Measurements from ENCODE around the gene LMNTD2.

LMNTD2 gene

DNA sequence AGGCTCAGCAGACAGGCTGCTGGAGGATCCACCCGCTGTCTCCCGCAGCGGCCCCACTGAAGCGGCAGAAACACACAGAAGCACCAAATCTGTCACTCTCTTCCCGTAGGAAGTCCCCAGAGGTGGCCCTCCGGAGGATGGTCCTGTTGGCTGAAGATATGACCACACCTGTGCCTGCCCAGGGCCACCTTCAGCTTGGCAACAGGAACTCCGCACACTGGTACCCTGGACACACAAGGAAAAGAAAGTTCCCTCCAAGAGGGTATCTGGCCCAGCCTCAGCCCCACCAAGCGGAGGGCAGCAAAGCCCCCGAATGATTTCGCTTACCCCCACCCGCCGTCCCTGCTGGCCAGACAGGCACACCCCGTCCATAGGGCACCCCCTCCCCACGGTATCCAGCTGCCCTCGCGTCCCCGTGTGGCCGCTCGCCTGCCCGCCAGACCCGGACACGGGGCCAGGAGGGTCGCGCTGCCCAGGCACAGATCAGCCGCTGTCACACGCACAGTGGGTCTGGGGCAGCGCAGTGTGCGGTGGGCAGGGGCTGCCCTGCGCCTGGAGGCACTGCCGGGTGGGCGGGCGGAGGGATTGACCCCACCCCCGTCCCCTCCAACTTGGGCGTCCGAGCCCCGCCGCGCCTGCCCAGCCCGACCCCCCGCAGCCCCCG lies 7.2 kb upstream of the LMNTD2 start:
- DNase-seq (ENCODE audit: low spot score), result no peak

DNA sequence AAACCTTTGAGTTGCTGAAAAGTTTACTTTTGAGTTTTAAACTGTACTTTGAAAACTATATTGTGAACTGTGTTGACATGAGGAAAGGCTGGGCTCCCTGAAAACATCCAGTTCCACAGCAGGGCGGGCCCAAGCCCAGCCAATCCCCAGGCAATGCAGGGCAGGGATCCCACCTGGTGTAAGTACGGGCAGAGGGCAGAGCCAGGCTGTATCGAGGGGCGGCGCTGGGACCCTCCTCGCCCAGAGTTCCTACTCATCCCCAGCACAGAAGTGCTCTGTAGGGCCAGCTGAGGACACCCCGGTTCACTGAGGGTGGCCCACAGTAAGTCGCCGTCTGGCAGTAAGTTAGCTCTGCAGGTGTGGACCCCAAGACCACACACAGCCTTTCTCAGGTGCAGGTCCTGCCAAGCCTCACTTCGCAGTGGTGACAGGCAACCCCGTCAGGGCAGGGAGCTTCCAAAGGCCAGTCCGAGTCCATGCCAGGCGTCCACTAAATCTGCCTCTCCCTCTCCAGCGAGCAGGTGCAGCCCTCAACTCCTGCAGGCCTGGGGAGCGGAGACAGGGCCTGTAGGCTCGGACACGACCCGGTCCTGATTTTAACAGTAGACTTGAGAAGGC lies 6.6 kb upstream of the LMNTD2 start:
- no peak for DNase-seq (ENCODE audit: low spot score)

DNA sequence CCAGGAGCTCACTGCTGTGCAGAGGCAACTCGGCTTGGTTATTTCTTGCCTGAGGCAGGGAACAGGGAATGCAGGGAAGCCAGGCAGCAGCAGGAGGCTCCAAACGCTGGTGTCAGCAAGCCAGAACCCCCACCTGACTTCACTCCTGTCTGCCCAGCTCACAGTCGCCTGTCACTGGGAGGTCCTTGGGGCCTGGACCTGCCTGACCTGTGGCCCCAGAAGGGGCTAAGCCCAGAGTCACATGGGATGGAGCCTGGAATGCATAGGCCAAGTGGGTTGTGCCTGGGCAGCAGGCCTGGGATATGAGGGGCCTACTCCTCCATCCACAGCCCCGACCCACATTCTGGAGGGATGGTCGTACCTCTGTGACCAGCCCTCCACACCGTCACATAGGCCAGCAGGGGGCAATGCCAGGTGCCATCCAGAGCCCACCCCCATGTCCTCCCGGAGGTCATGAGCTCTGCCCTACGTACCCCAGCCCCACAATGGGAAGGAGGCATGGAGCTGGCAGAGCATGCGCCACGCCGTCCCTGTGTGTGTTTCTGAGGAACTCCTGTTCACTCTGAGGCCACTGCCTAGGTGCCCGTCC lies 5.5 kb upstream of the LMNTD2 start:
- no peak for DNase-seq (ENCODE audit: low spot score)

DNA sequence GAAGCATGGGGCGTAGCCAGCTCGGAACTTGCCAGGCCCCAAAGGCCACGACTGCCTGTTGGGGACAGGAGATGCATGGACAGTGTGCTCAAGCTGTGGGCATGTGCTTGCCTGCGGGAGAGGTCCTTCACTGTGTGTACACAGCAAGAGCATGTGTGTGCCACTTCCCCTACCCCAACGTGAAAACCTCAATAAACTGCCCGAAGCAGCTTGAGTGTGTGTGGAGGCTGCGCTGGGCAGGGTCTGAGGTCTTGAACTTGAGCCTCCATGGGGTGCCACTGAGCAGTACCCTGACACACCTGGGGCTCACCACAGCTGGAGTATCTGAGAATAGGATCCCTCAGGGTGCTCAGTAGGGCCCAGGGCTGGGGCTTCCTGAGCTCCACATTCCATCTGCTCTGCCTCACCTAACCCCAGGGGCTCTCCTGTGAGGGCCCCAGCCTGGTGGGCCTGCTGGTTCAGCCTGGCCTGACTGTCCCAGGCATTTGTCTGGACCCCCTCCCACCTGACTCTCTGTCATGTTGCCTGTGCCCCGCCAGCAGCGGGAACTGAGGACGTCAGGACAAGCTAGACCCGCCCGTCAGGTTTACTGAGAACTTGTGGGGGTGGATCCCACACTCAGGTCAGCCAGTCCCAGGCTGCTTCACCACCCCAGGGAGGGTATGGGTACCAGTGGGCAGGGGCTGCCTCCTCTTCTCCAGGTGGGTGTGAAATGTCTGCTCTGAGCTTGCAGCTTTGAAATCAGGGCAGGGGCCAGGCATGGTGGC lies 3.5 kb upstream of the LMNTD2 start:
- no peak for DNase-seq (ENCODE audit: low spot score)

DNA sequence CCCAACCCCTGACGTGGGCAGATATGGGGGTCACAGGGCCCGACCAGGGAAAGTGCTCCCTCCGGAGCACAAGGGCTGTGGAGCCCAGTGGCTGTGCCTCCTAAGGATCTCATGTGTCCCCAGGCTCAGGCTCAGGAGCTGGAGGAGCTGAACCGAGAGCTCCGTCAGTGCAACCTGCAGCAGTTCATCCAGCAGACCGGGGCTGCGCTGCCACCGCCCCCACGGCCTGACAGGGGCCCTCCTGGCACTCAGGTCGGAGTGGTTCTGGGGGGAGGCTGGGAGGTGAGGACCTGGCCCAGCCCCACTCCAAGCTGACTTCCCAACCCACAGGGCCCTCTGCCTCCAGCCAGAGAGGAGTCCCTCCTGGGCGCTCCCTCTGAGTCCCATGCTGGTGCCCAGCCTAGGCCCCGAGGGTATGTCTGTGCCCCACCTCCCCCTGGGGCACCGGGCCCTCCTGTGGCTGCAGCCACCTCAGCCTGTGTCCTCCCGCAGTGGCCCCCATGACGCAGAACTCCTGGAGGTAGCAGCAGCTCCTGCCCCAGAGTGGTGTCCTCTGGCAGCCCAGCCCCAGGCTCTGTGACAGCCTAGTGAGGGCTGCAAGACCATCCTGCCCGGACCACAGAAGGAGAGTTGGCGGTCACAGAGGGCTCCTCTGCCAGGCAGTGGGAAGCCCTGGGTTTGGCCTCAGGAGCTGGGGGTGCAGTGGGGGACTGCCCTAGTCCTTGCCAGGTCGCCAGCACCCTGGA lies 2.7 kb upstream of the LMNTD2 start:
- DNase-seq (ENCODE audit: low spot score), result no peak

DNA sequence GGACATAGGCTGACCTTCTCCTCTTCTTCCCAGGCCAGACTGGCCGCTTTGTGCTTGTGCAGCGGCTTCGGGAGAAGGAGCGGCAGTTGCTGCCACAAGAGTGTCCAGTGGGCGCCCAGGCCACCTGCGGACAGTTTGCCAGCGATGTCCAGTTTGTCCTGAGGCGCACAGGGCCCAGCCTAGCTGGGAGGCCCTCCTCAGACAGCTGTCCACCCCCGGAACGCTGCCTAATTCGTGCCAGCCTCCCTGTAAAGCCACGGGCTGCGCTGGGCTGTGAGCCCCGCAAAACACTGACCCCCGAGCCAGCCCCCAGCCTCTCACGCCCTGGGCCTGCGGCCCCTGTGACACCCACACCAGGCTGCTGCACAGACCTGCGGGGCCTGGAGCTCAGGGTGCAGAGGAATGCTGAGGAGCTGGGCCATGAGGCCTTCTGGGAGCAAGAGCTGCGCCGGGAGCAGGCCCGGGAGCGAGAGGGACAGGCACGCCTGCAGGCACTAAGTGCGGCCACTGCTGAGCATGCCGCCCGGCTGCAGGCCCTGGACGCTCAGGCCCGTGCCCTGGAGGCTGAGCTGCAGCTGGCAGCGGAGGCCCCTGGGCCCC lies 1.6 kb upstream of the LMNTD2 start:
- no peak for DNase-seq (ENCODE audit: low spot score)

DNA sequence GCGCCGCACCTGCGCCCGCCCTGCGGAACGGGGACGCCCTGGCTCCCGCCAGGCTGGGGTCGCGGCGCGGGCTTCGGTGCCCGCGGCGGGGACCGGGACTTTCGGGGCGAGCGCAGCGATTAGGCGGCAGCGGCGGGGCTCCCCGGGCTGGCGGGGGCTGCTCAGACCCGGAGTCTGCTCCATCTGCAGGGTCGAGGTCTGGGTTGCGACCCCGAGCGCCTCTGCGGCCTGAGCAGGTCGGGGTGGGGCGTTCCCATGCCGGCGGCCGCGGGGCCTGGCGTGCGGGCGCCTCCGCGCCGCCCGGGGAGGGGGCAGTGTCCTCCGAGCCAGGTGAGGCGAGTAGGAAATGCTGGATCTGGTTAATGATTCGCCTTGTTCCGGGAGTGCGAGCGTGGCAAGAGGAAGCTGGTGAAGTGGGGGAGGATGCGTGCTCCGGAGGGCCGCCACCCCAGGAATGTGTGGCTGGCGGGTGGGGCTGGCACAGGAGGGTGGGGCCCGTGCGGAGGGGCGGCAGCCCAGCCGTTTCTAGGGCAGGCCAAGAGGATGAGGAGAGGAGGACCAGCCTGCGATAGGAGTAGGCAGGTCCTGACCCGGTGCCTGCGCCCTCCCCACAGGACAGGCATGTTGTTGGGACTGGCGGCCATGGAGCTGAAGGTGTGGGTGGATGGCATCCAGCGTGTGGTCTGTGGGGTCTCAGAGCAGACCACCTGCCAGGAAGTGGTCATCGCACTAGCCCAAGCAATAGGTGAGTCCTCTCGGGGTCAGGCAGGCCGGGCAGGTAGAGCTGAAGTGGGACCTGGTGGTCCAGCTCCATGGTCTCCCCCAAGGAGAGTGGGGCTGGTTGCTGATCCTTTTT lies 838 bp upstream of the LMNTD2 start:
- DNase-seq (ENCODE audit: low spot score), result no peak

DNA sequence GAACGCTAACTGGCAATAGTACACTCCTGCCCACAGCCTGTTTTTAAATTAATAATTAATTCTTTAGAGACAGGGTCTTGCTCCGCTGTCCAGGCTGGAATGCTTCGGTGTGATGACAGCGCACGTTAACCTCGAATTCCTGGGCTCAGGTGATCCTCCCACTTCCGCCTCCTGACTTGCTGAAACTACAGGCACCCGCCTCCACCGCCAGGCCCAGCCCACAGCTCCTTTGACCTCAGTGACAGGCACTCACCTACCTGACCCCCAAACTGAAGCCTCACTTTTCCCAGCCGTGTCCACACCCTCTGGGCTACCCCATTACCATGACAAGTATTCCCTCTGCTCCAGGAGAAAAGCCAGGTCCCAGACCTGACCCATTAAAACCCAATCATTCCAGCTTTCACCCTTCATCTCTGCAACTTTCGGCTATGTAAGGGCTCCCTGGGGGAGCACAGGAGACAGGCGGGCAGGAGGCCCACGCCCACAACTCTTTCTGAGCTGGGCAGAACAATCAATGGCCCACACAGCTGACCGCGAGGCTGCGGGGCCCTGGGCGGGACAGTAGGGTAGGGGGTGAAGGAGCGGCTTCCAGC lies 730 bp downstream of the LMNTD2 start:
- DNase-seq (ENCODE audit: low spot score), result no peak

DNA sequence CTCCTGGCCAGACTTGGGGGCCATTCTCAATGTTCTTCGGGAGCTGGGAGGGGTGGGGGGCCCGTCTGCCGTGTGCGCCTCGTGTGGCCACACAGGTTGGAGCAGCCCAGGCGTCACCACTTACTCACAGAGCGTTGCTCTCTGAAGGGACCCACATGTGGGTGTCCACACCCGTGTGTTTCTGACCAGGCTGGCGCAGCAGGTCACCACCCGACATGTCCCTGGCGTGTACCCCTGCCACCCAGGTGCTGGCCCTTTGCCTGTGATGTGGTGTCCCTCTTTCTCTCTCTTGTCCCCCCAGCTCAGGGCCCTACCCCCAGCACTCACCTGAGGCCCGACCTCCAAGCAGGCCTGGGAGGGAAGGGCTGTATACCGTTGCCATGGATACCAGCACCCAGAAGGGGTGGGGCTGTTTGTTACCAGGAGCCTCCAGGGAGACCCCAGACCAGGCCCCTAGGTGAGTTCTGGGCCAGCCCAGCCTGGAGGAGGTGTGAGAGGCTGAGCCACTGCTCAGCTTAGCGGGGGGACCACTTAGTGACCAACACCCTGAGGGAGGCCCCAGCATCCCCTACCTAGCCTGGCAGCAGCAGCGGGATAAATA lies 1.4 kb downstream of the LMNTD2 start:
- DNase-seq (ENCODE audit: low spot score), result no peak

DNA sequence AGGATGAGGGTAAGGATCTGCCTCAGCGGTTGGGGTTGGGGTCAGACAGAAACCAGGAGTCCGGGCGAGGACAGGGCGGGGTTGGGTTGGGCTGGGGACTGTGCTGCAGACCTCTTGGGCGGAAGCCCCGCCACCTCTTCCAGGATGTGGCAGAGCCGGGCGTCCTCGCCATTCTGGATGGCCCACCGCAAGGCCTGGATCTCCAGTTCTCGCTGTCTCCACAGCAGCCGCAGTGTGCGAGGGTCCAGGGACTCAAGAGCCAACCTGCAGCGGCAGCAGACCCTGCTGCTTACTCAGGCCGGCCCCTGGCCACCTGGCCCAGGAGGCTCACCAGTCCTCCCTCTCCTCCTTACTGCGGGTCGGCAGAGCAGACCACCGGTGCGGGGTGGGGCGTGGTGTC lies 2.0 kb downstream of the LMNTD2 start:
- DNase-seq (ENCODE audit: low spot score), result no peak

DNA sequence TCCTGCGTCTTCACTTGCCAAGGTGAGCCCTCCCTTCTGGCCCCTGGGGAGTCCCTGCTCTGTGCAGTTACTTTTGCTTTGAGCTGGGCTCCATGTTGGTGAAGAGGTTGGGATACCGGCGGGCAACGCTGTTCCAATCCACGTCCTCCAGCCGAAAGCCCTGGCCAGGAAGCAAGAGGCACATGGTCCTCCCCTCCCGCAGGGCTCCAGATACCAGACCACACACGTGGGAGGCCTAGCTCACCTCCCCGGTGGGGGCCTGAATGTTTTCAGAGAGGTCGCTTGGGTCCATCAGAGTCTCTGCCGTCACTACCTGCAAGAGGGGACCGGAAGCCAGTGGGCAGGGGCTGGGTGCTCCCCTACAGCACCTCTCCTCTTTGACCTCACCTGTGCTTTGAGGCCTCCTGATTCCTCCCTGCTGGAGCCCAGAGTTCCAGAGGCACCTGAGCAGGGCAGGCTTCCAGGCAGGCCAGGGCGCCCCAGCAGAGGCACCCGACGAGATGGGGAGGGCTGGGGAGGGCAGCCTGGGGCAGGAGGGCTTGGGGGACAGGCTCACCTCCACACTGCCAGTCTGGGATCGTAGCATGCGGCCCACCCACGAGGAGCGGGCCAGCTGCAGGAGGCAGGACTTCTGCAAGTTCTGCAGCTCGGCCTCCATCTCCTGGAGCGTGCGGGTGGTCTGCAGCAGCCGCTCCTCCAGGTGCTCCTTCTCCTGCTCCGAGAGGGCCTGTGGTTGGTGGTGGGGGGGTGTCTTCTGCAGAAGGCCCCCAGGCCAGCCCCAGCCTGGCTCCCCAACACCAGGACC lies 3.0 kb downstream of the LMNTD2 start:
- DNase-seq (ENCODE audit: low spot score), result no peak

DNA sequence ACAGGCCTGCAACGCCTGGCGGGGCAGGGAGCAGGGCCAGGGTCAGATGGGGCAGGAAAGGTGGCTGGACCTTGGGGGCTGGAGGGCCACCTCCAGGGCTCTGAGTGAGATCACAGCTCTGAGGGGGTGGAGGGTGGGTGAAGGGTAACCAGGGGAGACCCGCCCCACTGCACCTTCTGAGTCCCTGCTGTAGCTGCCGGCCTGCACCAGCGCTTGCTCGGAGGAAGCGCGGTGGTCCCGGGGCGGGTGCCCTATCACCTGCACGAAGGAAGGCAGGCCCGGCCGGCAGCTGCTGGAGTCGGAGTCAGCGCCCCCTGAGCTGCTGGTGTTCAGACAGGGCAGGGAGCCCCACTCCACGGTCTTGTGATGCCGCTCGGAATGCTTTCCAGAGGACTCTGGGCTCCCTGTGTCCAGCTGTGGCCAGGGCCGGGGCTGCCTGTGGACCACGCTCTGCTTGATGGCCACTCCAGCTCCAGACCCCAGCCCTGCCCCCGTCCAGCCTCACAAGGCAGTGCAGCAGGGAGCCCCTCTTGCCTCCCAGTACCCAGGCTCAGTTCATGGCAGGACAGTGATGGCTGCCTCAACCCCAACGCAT lies 3.8 kb downstream of the LMNTD2 start:
- no peak for DNase-seq (ENCODE audit: low spot score)

DNA sequence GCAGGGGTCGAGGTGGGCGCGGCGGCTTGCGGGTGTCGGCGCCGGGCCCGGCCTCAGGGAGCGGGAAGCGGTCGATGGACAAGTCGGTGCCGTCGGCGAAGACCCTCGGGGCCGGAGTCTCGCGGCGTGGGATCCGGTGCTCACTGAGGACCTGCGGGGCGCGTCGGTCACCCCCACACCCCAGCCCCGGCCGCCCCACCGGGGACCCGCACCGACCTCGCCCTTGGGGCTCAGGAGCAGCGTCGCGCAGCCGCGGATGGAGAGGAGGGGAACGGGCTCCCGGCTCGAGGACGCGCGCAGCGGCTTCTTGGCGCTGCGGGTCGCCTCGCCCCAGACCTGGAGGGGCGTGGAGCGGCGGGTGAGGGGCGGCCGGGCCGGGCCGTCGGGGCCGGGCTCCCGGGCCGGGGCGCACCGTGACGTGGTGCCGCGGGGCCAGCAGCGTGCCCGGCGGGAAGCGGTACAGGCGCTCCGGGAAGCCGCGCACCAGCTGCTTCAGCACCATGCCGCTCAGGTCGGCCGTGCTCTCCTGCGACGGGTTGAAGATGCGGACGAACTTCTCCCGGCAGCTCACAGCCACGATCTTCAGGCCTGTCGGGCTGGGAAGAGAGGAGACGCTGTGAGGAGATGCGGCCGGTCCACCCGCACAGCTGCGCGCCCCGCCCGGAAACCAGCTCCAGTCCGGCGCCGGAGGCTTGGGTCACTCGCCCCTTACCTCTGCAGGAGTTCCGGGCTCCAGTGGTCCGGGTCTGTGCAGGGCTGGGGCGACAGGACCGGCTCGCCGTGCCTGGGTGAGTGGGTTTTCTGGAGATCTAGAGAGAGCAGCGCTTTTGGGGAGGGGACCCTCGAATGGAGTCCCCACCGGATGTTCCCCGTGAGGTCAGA lies 4.5 kb downstream of the LMNTD2 start:
- no peak for DNase-seq (ENCODE audit: low spot score)

DNA sequence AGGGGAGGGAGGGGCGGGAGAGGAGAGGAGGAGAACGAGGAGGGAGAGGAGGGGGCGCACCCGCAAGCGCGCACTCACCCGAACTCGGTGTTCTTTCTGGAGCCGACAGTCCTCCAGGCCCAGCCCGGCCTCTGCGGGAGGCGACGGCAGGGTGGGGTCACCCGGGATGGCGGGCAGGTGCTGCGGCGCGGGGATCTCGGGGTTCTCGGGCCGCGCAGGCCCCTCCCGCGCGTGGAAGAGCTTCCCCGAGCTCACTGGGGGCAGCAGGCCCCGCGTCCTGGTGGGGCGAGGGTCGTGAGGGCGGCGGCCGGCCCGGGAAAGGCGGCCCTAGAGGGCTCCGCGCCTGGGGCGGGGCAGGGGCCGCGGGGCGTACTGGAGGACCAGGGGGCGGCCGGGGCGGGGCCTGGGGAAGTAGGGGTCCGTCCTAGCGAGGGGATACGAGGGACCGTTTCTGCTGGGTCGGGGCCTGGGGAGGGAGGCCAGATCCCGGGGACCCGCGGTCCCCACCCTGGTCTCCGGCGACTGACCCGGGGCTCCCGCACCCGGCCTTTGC lies 5.2 kb downstream of the LMNTD2 start:
- DNase-seq (ENCODE audit: low spot score), result no peak

DNA sequence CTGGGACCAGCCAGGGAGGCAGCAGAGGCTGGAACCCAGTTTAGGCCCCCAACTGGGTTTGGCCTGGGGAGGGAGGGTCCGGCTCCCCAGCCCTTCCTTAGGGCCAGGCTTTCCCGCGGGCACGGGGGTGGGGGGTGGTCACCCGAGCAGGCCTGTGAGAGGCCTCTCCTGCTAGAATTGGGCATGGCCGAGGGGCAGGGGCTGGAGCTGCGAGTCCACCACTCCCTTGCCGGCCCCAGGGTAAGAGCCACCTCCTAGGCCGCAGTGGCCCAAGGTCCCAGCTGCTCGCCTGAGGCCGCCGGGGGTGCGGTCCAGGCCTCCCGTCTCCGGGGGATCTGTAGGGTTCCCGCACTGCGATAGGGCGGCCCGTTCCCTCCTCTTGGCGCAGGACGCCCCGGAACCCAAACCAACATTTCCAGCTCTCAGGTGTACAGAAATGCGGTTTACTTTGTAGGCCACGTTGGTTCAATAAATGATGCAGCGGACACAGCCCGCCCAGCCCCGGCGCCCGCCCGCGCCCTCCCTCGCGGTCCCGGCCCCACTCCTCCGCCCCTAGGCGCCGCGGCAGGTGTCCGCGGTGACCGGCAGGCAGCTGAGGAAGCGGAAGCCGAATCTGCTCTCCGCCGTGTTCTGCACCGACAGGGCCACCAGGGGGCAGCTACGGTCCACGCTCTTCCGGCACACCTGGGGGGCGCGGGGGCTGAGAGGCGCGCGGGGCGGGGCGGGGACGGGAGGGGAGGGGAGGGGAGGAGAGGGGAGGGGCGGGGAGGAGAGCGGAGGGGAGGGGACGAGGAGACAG lies 5.9 kb downstream of the LMNTD2 start:
- peak; percentile 89 for DNase-seq (ENCODE audit: low spot score)

DNA sequence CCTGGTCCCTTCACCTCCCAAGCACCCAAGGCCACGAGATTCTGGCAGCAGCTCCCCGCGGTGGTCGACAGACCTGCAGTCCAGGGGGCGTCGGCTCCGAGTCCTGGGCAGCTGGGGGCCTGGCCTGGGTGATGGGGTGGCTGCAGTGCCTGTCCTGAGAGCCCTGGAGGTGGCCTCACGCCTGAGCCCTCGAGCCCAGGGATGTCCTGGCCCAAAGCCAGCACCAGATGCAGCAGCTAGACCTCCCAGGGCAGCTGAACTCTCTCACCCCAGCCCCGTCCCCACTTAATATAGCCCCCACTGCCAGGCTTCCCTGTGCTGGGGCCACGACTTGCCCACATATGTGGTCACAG lies 6.6 kb downstream of the LMNTD2 start:
- no peak for DNase-seq (ENCODE audit: low spot score)
